A673 (cell line): ENCODE measurements around the gene ETV3L.

ENCODE experiments used
- EZH2 ChIP-seq: fragments of 200-600 bp; sonication (generic); IDR thresholded peaks from 2 replicates; pipeline ENCODE4 v1.6.1; 2017; ENCODE audit warnings: borderline replicate concordance, low read depth, mild to moderate bottlenecking, mixed read lengths, antibody characterized with exemption, low read length; ENCODE audit not compliant: poor library complexity, severe bottlenecking
- TF ChIP-seq, protein P1 (sequence below): fragments of 300-800, 200-600 bp; sonication (generic); conservative IDR thresholded peaks from 2 replicates; pipeline ENCODE4 v1.5.1; 2017; ENCODE audit warnings: low read depth, mild to moderate bottlenecking, antibody characterized with exemption, low read length, moderate library complexity, mixed read lengths

DNA sequence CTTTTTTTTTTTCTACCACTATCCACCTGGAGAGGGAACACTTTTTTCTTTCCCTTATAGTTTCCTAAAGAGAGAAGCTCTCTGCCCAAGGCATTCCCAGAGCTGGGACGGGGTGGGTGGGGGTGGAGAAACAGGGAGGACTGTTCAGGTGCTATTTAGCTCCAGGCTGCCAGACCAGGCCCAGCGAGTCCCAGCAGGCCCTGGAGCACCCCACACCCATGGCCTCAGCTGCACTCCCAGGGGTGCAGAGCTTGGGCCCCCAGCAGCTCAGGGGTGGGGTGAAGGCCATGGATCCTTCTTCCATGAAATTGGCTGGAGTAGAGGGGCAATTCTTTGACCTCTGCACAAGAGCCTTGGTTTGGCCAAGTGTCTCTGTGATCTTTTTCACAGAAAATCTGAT is 4.1 kb downstream of the ETV3L start:
- TF ChIP-seq, protein P1, sequence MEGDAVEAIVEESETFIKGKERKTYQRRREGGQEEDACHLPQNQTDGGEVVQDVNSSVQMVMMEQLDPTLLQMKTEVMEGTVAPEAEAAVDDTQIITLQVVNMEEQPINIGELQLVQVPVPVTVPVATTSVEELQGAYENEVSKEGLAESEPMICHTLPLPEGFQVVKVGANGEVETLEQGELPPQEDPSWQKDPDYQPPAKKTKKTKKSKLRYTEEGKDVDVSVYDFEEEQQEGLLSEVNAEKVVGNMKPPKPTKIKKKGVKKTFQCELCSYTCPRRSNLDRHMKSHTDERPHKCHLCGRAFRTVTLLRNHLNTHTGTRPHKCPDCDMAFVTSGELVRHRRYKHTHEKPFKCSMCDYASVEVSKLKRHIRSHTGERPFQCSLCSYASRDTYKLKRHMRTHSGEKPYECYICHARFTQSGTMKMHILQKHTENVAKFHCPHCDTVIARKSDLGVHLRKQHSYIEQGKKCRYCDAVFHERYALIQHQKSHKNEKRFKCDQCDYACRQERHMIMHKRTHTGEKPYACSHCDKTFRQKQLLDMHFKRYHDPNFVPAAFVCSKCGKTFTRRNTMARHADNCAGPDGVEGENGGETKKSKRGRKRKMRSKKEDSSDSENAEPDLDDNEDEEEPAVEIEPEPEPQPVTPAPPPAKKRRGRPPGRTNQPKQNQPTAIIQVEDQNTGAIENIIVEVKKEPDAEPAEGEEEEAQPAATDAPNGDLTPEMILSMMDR: no peak
- no peak for TF ChIP-seq EZH2
